ENCODE measurements around the gene PDE4D. TPM values are rescaled to one million over a fixed set of nuclear protein-coding genes. Genes with fewer than 3 reads are reported as not detected.
A peak's percentile ranks its signal among the peaks of the same experiment; 100 is the strongest.

PDE4D gene
- polyA plus RNA-seq, 6 donors from 2014 or later = 4.1 to 20.0 (median 12.9) TPM

DNA sequence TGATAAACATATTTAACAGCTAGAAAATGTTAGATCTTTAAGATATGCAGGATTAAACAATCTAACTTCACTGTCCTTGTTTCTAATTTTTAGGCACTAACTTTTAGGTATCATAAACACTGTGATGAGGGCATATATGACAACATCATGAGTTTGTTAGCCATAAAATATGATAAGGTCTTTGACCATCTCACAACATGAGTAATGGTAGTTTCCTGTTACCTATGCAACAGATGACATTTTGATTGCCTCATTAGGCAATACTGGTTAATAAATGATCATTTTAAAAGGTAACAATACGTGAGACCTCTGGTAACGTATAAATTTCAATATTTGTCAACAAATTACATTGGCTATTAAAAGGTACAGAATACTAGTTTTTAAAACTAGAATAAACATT, 613.5 kb downstream of the PDE4D start:
- peaks cover 10 to 15% (median 11%) of the 10 kb centered on the region in 3 donors for H3K4me1 Mint-ChIP-seq
- H3K4me3 Mint-ChIP-seq = no peak overlapping the region
- H3K27ac Mint-ChIP-seq = no peak overlapping the region
- DNase-seq (no peak), ATAC-seq (ENCODE audit: low read depth in 2 of 2) (no peak)
- H3K27me3 Mint-ChIP-seq = peaks cover 6 to 8% (median 7%) of the 10 kb centered on the region in 3 donors
- no peaks in the 10 kb centered on the region for H3K9me3 Mint-ChIP-seq
- H3K36me3 Mint-ChIP-seq = no peaks in the 10 kb centered on the region

- H3K4me3 Mint-ChIP-seq = no peak overlapping the region
Measured at GRCh38 chr5:59276917-59277372, 616.6 kb downstream of the PDE4D start.

DNA sequence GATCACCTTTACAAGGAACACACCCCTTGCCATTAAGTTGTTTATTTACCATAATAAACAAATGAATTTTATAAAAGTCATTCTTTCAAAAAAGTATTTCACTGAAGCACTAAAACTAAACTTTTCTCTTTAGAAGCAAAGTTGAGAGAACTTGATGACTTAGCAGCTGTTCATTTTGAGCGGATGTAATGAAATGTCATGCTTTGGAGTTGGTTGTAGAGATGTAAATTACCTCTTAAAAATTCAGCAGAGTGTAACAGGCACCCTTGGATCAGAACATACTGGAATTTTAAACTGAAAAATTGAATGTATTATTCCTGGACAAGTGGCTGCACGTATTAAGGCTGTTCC, 617.2 kb downstream of the PDE4D start:
- Mint-ChIP-seq H3K36me3 (no peaks in the 10 kb centered on the region), H3K4me3 (peak overlapping the region in 2 of 8 donors; percentile 72 to 85), H3K9me3 (no peaks in the 10 kb centered on the region), H3K27ac (no peak overlapping the region), H3K27me3 (peaks cover 6 to 9% (median 8%) of the 10 kb centered on the region in 3 donors), H3K4me1 (peaks cover 12 to 13% (median 12%) of the 10 kb centered on the region in 3 donors)
- ATAC-seq (ENCODE audit: low read depth in 2 of 2) (peak in 1 of 2 donors; percentile 41), DNase-seq (no peak)

More at GRCh38 chr5:59276917-59277372, 616.6 kb downstream of the PDE4D start:
- H3K4me1 Mint-ChIP-seq = peaks cover 12 to 16% (median 12%) of the 10 kb centered on the region in 3 donors
- no peak overlapping the region for H3K27ac Mint-ChIP-seq
- DNase-seq = no peak
- H3K9me3 Mint-ChIP-seq = no peaks in the 10 kb centered on the region
- H3K27me3 Mint-ChIP-seq = peaks cover 6 to 9% (median 8%) of the 10 kb centered on the region in 3 donors
- no peak for ATAC-seq (ENCODE audit: low read depth in 2 of 2)
- no peaks in the 10 kb centered on the region for H3K36me3 Mint-ChIP-seq

- H3K4me1 Mint-ChIP-seq = peaks cover 12 to 13% (median 12%) of the 10 kb centered on the region in 3 donors
- peaks cover 6 to 9% (median 8%) of the 10 kb centered on the region in 3 donors for H3K27me3 Mint-ChIP-seq
- no peaks in the 10 kb centered on the region for H3K36me3 Mint-ChIP-seq
- H3K4me3 Mint-ChIP-seq = peak overlapping the region; percentile 42 to 85 (median 74)
- DNase-seq = no peak
- peak overlapping the region in 5 of 6 donors; percentile 10 to 86 (median 71) for H3K27ac Mint-ChIP-seq
- peak; percentile 58 for ATAC-seq (ENCODE audit: low read depth in 2 of 2)
- H3K9me3 Mint-ChIP-seq = no peaks in the 10 kb centered on the region
Measured at GRCh38 chr5:59275510-59276324, 617.8 kb downstream of the PDE4D start.

- Mint-ChIP-seq H3K4me3 (peak overlapping the region in 7 of 8 donors; percentile 62 to 85 (median 75)), H3K27me3 (peaks cover 6 to 9% (median 8%) of the 10 kb centered on the region in 3 donors), H3K9me3 (no peaks in the 10 kb centered on the region), H3K36me3 (no peaks in the 10 kb centered on the region), H3K27ac (peak overlapping the region in 4 of 6 donors; percentile 13 to 86 (median 72)), H3K4me1 (peaks cover 12 to 13% (median 12%) of the 10 kb centered on the region in 3 donors)
- ATAC-seq (ENCODE audit: low read depth in 2 of 2) = no peak
- DNase-seq = no peak
Measured at GRCh38 chr5:59275170-59275509, 618.4 kb downstream of the PDE4D start.

DNA sequence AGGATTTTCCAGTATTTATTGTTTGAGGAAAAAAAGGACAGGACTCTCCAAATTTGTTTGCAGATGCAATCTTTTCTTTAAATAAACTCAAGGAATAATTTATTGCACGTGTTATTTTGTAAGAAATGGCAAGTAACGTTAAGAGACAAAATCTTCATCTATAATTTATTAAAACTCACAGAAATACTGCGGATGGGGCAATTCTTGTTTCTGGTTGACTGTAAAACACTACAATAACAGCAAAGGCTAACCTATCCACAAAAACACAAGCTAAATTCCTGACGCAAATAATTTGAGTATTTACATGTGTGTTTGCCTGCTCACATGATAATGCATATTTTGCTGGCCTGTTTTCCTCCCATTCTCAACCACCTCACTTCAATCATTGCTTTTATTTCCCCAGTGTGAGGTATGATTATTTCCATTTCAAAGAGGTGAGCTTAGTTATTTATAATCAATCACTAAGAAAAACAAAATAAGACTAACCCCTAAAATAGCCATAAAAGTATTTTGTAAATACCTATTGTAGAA, 619.4 kb downstream of the PDE4D start:
- ATAC-seq (ENCODE audit: low read depth in 2 of 2) = no peak
- Mint-ChIP-seq H3K36me3 (no peaks in the 10 kb centered on the region), H3K4me3 (no peak overlapping the region), H3K27ac (no peak overlapping the region), H3K4me1 (peaks cover 12 to 13% (median 12%) of the 10 kb centered on the region in 3 donors), H3K9me3 (no peaks in the 10 kb centered on the region), H3K27me3 (peaks cover 6 to 9% (median 8%) of the 10 kb centered on the region in 3 donors)
- DNase-seq = no peak

GRCh38 chr5:59272809-59273427, 620.6 kb downstream of the PDE4D start:
- H3K27me3 Mint-ChIP-seq = peaks cover 6 to 9% (median 8%) of the 10 kb centered on the region in 3 donors
- DNase-seq (no peak), ATAC-seq (ENCODE audit: low read depth in 2 of 2) (no peak)
- H3K4me1 Mint-ChIP-seq = peaks cover 12 to 15% (median 13%) of the 10 kb centered on the region in 3 donors
- H3K27ac Mint-ChIP-seq = no peak overlapping the region
- no peaks in the 10 kb centered on the region for H3K9me3 Mint-ChIP-seq
- no peak overlapping the region for H3K4me3 Mint-ChIP-seq
- no peaks in the 10 kb centered on the region for H3K36me3 Mint-ChIP-seq

DNA sequence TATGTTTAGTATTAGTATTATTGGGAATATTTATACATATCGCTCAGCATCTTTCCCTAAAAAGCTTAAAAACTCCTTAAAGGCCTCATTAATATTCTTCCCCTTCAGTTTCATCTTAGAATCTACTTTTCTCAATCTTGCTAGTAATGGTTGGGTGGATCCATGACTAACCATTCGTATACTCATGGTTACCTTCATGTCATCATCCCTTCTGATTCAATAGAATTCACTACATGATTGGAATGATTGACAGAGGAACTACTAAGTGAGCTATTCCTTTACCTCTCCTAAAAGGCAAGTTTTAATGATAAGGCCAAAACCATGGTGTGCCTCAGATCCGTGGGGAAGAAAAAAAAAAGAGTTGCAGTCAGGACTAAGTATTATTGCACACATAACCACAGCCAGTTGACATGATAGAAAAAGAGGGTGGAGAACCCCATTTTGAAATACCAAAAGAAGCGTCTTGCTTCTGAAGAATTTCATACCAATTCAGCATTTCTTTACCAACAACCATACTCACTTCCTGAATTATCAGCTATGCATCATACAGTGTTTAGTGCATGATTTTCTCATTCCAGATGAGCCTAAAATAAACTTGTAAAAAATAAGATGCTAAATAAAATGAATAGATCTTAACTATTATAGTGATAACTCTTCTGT, 624.6 kb downstream of the PDE4D start:
- Mint-ChIP-seq H3K36me3 (no peaks in the 10 kb centered on the region), H3K9me3 (no peaks in the 10 kb centered on the region), H3K27ac (no peak overlapping the region), H3K27me3 (no peaks in the 10 kb centered on the region), H3K4me1 (peaks cover 0 to 4% (median 0%) of the 10 kb centered on the region in 3 donors), H3K4me3 (no peak overlapping the region)
- DNase-seq (no peak), ATAC-seq (ENCODE audit: low read depth in 2 of 2) (no peak)

GRCh38 chr5:59267033-59267432, 626.5 kb downstream of the PDE4D start:
- ATAC-seq (ENCODE audit: low read depth in 2 of 2) (no peak), DNase-seq (no peak)
- Mint-ChIP-seq H3K9me3 (no peaks in the 10 kb centered on the region), H3K27me3 (no peaks in the 10 kb centered on the region), H3K27ac (no peak overlapping the region), H3K4me1 (peaks cover 0 to 4% (median 0%) of the 10 kb centered on the region in 3 donors), H3K36me3 (no peaks in the 10 kb centered on the region), H3K4me3 (no peak overlapping the region)

- H3K9me3 Mint-ChIP-seq = no peaks in the 10 kb centered on the region
- DNase-seq = no peak
- H3K4me3 Mint-ChIP-seq = no peak overlapping the region
- H3K27ac Mint-ChIP-seq = no peak overlapping the region
- no peaks in the 10 kb centered on the region for H3K27me3 Mint-ChIP-seq
- no peak for ATAC-seq (ENCODE audit: low read depth in 2 of 2)
- H3K4me1 Mint-ChIP-seq = peaks cover 0 to 4% (median 0%) of the 10 kb centered on the region in 3 donors
- no peaks in the 10 kb centered on the region for H3K36me3 Mint-ChIP-seq
Measured at GRCh38 chr5:59266410-59266809, 627.1 kb downstream of the PDE4D start.

DNA sequence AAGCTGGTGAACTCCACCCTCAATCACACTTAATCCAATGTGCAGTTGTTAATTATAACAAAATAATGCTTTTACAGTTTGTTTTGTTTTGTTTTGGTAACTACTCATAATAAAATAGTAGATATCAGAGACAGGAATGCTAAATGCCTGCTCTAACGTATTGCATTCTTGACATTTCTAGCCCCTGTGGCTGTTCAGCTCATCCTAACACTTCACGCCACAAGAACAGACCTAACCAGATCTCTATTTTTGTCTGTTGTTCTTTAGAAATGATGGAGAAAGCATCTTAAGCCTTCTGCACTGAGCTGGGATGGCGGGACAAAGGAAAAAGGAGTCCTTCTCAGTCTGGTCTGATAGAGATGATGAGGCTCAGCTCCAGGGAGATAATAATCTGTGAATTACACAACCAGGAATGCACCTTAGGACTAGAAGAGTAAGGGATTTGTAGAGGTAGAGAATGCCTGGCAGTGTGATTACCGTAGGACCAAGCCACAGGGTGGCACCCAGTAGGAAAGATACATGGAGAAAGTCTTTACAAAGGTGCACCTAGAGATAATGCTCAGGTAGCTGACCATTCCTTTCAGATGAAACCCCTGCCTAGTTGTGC, 628.8 kb downstream of the PDE4D start:
- no peak overlapping the region for H3K27ac Mint-ChIP-seq
- no peak for DNase-seq
- no peaks in the 10 kb centered on the region for H3K9me3 Mint-ChIP-seq
- H3K36me3 Mint-ChIP-seq = no peaks in the 10 kb centered on the region
- no peak for ATAC-seq (ENCODE audit: low read depth in 2 of 2)
- H3K27me3 Mint-ChIP-seq = no peaks in the 10 kb centered on the region
- H3K4me3 Mint-ChIP-seq = no peak overlapping the region
- H3K4me1 Mint-ChIP-seq = peaks cover 0 to 4% (median 0%) of the 10 kb centered on the region in 3 donors

GRCh38 chr5:59264013-59264412, 629.5 kb downstream of the PDE4D start:
- Mint-ChIP-seq H3K9me3 (no peaks in the 10 kb centered on the region), H3K4me3 (no peak overlapping the region), H3K27ac (no peak overlapping the region), H3K36me3 (no peaks in the 10 kb centered on the region), H3K4me1 (peaks cover 0 to 4% (median 0%) of the 10 kb centered on the region in 3 donors), H3K27me3 (no peaks in the 10 kb centered on the region)
- ATAC-seq (ENCODE audit: low read depth in 2 of 2) (no peak), DNase-seq (no peak)

GRCh38 chr5:59261969-59262368, 631.6 kb downstream of the PDE4D start:
- H3K4me1 Mint-ChIP-seq = peaks cover 0 to 5% (median 0%) of the 10 kb centered on the region in 3 donors
- H3K9me3 Mint-ChIP-seq = no peaks in the 10 kb centered on the region
- H3K27ac Mint-ChIP-seq = no peak overlapping the region
- H3K36me3 Mint-ChIP-seq = no peaks in the 10 kb centered on the region
- ATAC-seq (ENCODE audit: low read depth in 2 of 2) = no peak
- DNase-seq = no peak
- no peaks in the 10 kb centered on the region for H3K27me3 Mint-ChIP-seq
- no peak overlapping the region for H3K4me3 Mint-ChIP-seq

Data from naive B cell (primary cell).